G401.6 (cell line): Measurements from ENCODE around the gene GABRG3.
A peak's percentile ranks its signal among the peaks of the same experiment; 100 is the strongest.

ENCODE experiments used
- FAIRE-seq: peaks from 2 replicates; lab custom pipeline; 2012; peaks lifted over from hg19 to GRCh38; lab: Jason Lieb, UNC

The GABRG3 gene

GRCh38 chr15:26970712-26971210 lies at the start of gene GABRG3:
GABRG3 (plus strand) TSS chr15:26971181.
- FAIRE-seq, result no peak

GRCh38 chr15:26921433-26921832 lies 49.5 kb upstream of the GABRG3 start:
- no peak for FAIRE-seq

DNA sequence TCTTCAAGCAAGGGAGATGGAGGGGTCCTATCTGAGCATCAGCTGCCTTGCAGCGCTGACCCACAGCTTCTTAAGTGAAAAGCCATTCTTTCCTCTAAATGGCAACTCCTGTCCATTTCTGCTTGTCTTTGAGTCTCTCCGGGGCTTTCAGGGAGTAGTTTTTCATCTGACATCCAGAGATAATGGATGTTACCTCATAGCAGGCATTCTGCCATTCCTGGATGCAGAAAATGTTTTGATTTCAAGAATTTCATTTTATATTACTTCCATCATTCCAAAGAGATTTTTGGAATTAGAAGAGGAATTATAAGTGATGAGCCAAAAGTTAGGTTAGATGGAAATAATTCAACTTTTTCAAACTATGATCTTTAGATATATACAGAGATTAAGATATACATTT lies 44.9 kb upstream of the GABRG3 start:
- FAIRE-seq, result no peak

DNA sequence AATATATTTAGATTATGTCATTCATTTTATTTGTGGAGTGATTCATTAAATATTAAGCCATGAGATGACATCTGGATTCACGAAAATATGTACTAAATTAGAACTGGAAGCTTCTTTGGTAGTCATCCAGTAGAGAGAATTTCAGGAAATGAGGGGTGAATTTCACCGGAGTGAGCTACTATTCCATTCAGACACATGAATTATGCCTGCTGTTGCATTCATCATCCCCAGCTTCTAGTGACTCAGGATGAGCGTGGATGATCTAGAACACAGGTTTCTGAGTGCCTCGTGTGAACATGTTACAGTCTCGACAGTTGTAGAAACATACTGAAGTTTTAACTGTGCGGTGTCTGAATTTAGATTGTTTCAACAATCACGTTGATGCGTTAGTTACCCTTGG lies 42.9 kb upstream of the GABRG3 start:
- no peak for FAIRE-seq

DNA sequence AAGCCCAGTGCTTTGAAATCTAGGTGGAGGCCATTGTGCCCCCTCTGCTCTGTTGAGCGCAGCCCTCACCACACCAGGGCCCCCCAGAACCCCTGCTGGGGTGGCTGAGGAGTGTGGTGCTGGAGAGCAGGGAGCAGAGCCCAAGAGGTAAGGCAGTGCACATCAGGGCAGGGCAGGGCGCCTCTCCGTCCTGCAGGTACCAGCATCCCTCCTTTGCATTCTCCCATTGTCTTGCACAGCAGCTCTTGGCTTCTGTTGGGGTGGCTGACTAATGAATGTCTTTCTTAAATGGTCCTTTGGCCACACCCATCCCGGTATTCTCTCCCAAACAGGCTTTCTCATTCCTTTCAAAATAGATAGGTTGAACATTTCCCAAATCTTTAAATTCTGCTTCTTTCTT lies 41.4 kb upstream of the GABRG3 start:
- no peak for FAIRE-seq

GRCh38 chr15:26934848-26935247 lies 36.1 kb upstream of the GABRG3 start:
- no peak for FAIRE-seq

GRCh38 chr15:26935322-26935721 lies 35.7 kb upstream of the GABRG3 start:
- FAIRE-seq, result no peak

DNA sequence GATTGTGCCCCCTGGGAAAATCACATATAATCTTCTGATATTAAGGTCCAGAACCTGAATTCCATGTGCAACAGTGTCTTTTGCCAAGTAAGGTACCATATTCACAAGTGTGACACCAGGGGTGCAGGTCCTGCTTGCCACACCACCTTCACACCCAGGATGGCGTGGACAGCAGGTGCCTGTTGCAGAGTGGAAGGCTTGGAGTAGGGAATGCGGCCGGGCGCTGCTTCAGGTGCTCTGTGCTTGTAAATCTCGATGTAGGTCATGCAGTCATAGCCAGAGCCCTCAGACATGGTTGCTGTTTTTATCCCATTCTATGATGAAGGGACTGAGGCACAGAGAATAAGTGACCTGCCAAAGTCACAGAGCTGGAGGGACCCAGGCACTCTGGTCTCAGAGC lies 34.5 kb upstream of the GABRG3 start:
- FAIRE-seq, result no peak

GRCh38 chr15:26937134-26937533 lies 33.8 kb upstream of the GABRG3 start:
- no peak for FAIRE-seq

DNA sequence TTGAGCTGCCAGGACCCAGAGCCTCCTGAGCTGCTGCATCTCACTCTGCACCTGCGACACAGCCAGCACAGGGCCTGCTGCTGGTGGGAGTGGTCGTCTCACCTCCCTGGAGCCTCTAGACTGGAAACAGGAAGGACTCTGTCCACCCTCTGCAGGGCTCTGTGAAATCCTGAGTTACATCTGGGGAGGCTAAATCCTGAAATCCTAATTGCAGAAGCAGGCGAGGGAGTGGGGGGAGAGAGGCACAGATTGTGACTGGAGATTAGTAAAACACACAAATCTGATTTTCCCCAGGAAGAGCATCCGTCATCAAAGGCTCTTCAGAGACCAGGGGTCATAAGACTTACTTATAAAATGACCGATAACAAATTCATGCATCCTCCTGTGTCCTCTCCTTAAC lies 31.6 kb upstream of the GABRG3 start:
- FAIRE-seq, result no peak

DNA sequence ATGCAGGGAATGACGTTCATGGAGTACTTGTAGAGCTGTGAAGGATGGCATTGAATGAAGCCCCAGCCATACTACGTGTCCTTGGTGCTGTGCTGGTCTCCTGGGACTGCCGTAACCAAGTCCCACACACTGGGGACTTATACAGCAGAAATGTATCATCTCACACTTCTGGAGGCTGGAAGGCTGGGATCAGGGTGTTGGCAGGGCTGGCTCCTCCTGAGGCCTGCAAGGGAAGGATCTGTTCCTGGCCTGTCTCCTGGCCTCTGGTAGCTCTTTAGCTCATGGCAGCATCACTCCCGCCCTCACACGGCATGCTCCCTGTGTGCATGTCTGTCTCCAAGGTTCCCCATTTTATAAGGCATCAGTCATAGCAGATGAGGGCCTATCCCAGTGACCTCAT lies 29.5 kb upstream of the GABRG3 start:
- FAIRE-seq, result no peak

DNA sequence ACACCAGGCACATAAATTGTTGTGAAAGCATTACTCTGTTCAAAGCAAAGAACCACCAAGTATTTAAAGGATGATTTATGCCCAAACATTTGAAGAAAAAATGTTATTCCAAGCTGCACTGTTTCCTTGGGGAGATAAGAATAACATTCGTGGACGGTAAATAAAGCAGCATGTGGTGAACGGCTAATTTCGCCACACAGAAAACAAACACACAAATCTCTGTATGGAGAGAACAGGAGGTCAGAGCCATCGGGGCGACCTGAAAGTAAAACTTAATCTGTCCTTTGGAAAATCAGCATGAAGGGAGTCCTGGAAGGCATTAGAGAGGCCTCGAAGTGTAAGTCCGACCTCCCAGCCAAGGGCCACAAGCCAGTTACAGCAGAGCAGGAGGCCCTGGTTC lies 27.1 kb upstream of the GABRG3 start:
- no peak for FAIRE-seq

DNA sequence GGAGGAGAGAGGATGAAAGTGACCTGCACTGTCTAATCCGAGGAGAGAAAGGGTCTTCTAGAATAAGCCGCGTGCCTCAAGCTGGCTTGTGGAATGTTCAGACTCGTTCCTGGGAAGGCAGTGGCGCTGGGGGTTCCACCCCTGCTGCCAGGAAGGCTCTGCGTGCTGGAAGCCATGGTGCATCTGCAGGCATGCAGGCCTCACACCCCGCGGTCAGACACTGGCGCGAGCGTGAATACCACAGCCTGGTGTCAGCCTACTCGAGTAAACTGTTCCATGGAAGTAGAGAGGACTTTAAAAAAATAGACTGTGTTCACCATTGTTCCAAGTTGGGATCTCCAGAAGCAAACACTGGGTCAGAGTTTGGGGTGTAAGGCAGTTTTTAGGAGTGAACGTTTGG lies 25.9 kb upstream of the GABRG3 start:
- FAIRE-seq, result no peak

- FAIRE-seq, result no peak
Measured at GRCh38 chr15:26950001-26950400, 21.0 kb upstream of the GABRG3 start.

DNA sequence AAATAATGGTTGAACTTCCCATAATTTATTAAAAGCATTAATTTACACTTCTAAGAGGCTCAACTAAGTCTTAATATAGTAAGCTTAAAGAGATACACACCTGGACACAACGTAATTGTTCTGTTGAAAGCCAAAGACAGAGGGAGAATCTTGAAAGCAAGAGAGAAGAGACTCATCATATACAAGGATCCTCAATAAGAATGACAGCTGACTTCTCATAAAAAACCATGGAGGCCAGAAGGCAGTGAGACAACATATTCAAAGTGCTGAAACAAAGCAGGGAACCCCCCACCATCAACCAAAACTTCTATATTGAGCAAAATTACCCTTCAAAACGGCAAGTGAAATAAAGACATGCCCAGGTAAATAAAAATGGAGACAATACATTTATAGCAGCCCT lies 16.6 kb upstream of the GABRG3 start:
- FAIRE-seq, result peak; percentile 46

DNA sequence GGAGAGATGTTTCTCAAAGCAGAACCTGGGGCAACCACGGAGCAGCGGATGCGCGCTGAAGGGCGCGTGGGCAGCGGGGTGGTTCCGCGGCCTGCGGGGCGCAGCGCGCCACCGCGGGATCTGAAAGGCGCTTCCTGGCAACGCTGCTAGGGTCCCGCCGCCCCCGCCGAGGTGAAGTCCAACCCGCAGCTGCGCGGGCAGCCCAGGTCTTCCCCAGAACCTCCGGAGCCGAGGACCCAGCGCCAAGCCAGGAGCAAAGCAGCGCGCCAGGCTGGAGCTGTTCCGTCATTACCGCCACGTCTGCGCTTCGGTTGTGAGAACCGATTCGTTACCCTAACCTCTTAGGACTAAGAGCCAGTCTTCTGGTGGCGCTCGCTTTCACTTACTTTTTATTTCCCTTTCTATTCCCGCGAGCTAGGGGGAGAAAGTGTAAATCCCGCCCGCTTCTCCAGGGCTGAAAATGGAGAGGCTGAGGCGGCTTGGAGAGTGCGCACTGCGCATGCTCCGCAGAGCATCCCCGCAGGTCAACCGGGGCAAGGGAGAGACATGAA lies 3.2 kb upstream of the GABRG3 start:
- FAIRE-seq, result no peak

DNA sequence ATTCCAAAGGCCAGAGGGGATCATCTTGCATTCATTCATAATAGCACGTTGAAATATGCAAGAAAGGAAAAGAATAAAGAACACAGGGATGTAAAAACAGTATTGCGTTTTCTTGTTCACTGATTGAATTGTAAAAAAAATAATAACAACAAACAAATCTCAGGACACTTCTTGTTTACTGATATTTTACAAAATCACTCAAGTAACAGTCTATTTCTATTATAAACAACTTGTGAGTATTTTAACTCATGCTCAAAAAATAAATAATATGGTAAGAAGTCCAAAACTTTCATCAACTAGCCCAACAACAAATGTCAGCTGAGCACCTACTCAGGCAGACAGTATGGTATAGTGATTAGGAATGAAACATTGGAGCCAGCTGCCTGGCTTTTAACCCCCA lies 2.2 kb upstream of the GABRG3 start:
- FAIRE-seq, result no peak

- no peak for FAIRE-seq
Measured at GRCh38 chr15:26971271-26972018, 464 bp downstream of the GABRG3 start.

DNA sequence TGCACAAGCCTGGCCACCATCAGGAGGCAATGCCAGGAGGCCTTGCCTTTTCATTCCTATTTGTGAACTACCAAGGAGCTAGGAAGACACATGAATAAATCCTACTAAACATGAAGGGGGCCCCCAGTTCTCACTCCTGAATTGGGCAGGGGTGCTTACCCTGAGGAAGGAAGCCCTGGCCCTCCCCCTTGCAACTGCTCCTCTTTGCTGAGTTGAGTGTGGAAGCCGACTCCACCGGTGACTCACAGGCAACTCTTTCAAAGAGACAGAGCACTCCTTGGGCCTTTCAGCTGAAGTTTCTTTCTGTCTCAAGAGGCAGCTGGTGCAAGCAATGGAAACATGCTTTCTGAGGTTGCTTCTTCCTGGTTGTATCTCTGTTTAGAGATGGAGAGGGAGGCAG lies 1.7 kb downstream of the GABRG3 start:
- no peak for FAIRE-seq

DNA sequence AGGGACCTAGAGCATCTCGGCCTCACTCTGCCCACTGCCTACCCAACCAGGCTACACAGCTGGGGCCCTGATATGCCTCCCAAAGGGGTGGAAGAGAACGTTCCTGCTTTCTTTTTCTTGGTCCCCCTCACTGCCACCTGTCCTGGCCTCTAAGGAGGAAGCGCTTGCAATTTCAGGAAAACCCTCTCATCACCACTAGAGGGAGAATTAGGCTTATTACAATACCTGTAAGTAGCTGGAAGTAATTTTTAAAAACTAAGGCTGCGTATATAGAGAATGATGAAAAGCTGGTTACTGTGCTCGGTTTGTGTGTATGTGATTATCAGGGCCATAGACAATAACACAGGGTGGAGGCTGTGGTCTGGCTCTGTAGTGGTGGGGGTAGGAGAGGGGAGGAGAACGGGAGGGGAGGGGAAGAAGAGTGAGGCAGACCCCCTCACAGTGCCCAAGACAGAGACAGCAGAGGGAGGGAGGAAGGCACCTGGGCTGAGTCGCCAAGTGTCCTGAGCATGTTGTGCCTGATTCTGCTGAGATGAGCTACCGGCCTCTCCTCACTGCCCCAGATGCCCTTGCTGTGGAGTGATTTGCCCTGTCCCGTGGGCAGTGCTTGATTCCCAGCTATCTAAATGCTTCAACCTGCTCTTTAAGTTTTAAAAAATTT lies 3.3 kb downstream of the GABRG3 start:
- FAIRE-seq, result peak; percentile 27

DNA sequence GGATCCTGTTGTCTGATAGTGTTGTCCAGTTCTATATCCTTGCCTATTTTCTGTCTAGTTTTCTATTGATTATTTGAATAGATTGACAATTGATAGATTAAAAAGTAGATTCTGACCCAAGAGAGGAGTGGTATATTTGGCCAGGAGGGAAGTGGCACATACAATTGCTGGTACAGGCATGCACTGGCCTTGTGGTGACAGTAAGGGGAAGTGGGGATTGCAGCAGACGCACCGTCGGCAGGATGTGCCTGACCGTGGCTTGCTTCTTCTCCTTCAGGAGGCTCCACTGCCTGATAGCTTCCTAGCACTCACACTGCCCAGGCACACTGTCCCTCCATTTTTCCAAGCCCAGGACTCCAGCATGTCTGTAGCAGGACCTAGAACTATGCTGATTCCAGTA lies 10.5 kb downstream of the GABRG3 start:
- no peak for FAIRE-seq

GRCh38 chr15:26983822-26984221 lies 12.8 kb downstream of the GABRG3 start:
- no peak for FAIRE-seq

DNA sequence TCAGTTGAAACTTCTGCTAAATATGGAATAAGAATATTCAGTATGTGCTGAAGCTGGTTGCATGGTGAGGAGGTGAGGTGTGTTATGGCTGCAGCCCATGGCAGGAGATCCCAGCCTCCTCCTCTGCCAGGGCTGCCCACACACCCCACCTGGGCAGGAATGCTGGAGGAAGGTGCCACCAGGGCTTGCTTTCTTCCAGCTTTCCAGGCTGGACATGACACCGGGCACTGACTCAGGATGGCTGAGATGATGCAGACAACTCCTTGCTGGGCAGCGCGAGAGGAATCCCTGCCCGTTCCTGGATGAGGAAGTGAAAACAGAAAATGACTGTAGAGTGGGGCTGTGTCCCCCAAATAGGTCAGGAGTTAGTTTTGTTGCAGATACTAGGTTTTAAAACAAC lies 14.1 kb downstream of the GABRG3 start:
- no peak for FAIRE-seq

DNA sequence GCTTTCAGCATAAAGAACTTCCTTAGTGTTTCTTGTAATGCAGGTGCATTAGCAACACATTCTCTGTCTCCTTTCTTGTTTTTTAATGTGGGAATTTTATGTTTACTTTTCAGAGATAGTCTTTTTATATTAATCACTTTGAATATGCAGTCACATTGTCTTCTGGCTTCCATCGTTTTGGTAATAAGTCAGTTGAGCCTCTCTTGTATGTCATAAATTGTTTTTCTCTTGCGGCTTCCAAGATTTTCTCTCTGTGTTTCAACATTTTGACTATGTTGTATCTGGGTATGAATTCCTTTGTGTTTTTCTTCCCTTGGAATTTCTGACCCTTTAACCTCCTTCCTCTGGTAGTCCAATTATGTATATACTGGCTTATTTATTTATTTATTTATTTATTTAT lies 25.3 kb downstream of the GABRG3 start:
- FAIRE-seq, result no peak
